Epithelial cell of proximal tubule (primary cell): ENCODE results near the gene RPL23. TPM values are rescaled to one million over a fixed set of nuclear protein-coding genes. Genes with fewer than 3 reads are reported as not detected.
A peak's percentile ranks its signal among the peaks of the same experiment; 100 is the strongest.

Source experiments
- DNase-seq: peaks from one replicate; pipeline ENCODE4 v3.0.0-alpha.2; 2011; ENCODE audit warnings: low read depth
- H3K4me3 ChIP-seq: 2 replicates; pipeline ENCODE4 v1.5.1; 2011; ENCODE audit warnings: low read depth, mild to moderate bottlenecking, low read length
- total RNA-seq: library from RNA; depleted of rRNA; stranded (reverse); fragments of >200 nt; gene quantifications from 2 replicates; pipeline ENCODE4 v1.2.3, GENCODE V29; 2015
- TF ChIP-seq, protein P1 (sequence below): conservative IDR thresholded peaks from 2 replicates; pipeline ENCODE4 v1.5.1; 2012; ENCODE audit warnings: low read depth, mild to moderate bottlenecking, low read length

RPL23 gene
- total RNA-seq, 1 donor from 2014 or later, result 1,718 TPM

DNA sequence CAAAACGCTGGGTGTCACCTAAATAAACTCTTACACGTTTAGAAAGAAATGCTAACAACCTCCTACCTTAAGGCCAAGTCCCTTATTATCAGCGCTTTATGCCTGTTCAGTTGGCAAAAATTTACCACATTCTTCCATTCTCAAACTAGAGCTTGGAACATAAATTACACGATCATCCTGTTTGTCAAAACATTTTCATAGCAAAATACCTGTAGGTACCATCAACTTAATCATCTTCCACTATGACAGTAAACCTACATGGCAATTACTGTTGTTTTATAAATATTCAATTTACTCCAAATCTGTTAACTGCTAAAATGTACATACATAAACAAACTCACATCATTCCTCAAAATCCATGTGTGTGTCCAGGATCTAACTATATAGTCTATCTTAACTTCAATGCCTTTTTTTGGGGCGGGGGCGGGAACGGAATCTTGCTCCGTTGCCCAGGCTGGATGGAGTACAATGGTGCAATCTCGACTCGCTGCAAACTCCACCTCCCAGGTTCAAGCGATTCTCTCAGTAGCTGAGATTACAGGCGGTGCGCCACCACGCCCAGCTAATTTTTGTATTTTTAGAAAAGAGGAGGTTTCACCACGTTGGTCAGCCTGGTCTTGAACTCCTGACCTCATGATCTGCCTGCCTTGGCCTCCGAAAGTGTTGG is 4.4 kb downstream of the RPL23 start:
- DNase-seq, result no peak
- H3K4me3 ChIP-seq, result no peak overlapping the region
- TF ChIP-seq, protein P1, sequence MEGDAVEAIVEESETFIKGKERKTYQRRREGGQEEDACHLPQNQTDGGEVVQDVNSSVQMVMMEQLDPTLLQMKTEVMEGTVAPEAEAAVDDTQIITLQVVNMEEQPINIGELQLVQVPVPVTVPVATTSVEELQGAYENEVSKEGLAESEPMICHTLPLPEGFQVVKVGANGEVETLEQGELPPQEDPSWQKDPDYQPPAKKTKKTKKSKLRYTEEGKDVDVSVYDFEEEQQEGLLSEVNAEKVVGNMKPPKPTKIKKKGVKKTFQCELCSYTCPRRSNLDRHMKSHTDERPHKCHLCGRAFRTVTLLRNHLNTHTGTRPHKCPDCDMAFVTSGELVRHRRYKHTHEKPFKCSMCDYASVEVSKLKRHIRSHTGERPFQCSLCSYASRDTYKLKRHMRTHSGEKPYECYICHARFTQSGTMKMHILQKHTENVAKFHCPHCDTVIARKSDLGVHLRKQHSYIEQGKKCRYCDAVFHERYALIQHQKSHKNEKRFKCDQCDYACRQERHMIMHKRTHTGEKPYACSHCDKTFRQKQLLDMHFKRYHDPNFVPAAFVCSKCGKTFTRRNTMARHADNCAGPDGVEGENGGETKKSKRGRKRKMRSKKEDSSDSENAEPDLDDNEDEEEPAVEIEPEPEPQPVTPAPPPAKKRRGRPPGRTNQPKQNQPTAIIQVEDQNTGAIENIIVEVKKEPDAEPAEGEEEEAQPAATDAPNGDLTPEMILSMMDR, result no peak

DNA sequence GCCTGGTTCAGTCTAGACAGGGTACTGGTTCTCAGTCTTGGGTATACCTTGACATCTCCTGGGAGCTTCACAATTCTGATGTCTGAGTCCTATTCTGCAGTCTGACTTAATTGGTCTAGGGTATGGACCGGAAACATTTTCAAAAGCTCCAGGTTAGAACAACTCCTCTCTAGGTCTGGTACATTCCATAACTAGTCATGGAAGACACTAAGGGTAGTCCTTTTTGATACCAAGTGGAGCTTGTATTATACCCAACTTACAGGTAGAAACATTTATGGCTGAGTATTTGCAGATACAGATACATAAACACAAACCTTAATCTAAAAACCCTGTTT is 5.0 kb downstream of the RPL23 start:
- H3K4me3 ChIP-seq, result no peak overlapping the region
- DNase-seq, result no peak
- TF ChIP-seq, protein P1, result no peak

GRCh38 chr17:38844261-38844757 is 9.2 kb downstream of the RPL23 start:
- H3K4me3 ChIP-seq, result no peak overlapping the region
- DNase-seq, result no peak
- TF ChIP-seq, protein P1, result no peak

DNA sequence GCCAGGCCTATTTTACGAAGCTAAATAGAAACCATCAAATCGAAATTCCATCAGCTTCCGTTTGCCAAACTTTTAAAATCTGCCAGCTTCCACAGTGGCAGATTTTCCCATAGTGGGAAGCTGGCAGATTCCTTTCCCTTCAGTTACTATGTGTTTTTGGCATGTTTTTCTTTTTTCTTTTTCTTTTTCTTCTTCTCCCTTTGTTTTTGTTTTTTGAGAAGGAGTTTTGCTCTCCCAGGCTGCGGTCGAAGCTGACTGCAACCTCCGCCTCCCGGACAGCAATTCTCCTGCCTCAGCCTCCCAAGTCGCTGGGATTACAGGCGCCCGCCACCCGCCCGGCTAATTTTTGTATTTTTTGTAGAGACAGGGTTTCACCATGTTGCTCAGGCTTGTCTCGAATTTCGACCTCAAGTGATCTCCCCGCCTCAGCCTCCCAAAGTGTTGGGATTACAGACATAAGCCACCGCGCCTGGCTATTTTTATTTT is 27.7 kb downstream of the RPL23 start:
- peak overlapping the region; percentile 98 for H3K4me3 ChIP-seq
- no peak for DNase-seq
- TF ChIP-seq, protein P1, result no peak

- TF ChIP-seq, protein P1, result no peak
These were observed 28.4 kb downstream of the RPL23 start, which contains the start of gene CWC25 for GRCh38 chr17:38824899-38825761. CWC25 (minus strand) TSS chr17:38825321; CDS start chr17:38825183, 138 bp downstream.

GRCh38 chr17:38815576-38816193 is 37.8 kb downstream of the RPL23 start:
- DNase-seq, result peak; percentile 73
- TF ChIP-seq, protein P1, result peak; percentile 64
- H3K4me3 ChIP-seq, result no peak overlapping the region

More at GRCh38 chr17:38824899-38825761, 28.4 kb downstream of the RPL23 start, which contains the start of gene CWC25:
- H3K4me3 ChIP-seq, result peak within 1 kb of the TSS; percentile 98
- peak; percentile 72 for DNase-seq
